Stimulated activated CD8-positive, alpha-beta memory T cell treated with anti-CD3 and anti-CD28 coated beads, Interleukin-12 subunit alpha, Interleukin-12 subunit beta, amount 100 ng/mL, for 1 hour (primary cell): ENCODE measurements around the gene CNTFR.

Experiments used
- DNase-seq: peaks from one replicate; pipeline ENCODE4 v3.0.0-alpha.2; 2020; ENCODE audit warnings: low read depth

Gene CNTFR

GRCh38 chr9:34590381-34591247 lies 1.1 kb upstream of the CNTFR start:
- DNase-seq: no peak

- DNase-seq: no peak
Measured at GRCh38 chr9:34588671-34589635, 571 bp downstream of the CNTFR start.

GRCh38 chr9:34587271-34587670 lies 2.3 kb downstream of the CNTFR start:
- no peak for DNase-seq

GRCh38 chr9:34585946-34586669 lies 3.4 kb downstream of the CNTFR start:
- no peak for DNase-seq

GRCh38 chr9:34584970-34585369 lies 4.6 kb downstream of the CNTFR start:
- DNase-seq: no peak

- no peak for DNase-seq
Measured at GRCh38 chr9:34582787-34583186, 6.7 kb downstream of the CNTFR start.

- no peak for DNase-seq
Measured at GRCh38 chr9:34581318-34581717, 8.2 kb downstream of the CNTFR start.

GRCh38 chr9:34580358-34580757 lies 9.2 kb downstream of the CNTFR start:
- DNase-seq: no peak

- no peak for DNase-seq
Measured at GRCh38 chr9:34579808-34580163, 9.7 kb downstream of the CNTFR start.

- no peak for DNase-seq
Measured at GRCh38 chr9:34579104-34579807, 10.3 kb downstream of the CNTFR start.

GRCh38 chr9:34578241-34579103 lies 11.1 kb downstream of the CNTFR start:
- DNase-seq: no peak

GRCh38 chr9:34577400-34578240 lies 11.9 kb downstream of the CNTFR start:
- no peak for DNase-seq

- DNase-seq: no peak
Measured at GRCh38 chr9:34576597-34577399, 12.7 kb downstream of the CNTFR start.

- no peak for DNase-seq
Measured at GRCh38 chr9:34575862-34576596, 13.5 kb downstream of the CNTFR start.

- DNase-seq: no peak
Measured at GRCh38 chr9:34575241-34575640, 14.3 kb downstream of the CNTFR start.

GRCh38 chr9:34574571-34574970 lies 15.0 kb downstream of the CNTFR start:
- DNase-seq: no peak

- no peak for DNase-seq
Measured at GRCh38 chr9:34573599-34574325, 15.8 kb downstream of the CNTFR start.
